ENCODE data around the gene SYNGR4. TPM values are rescaled to one million over a fixed set of nuclear protein-coding genes. Genes with fewer than 3 reads are reported as not detected.
A peak's percentile ranks its signal among the peaks of the same experiment; 100 is the strongest.

The SYNGR4 gene
- polyA plus RNA-seq, 3 donors from 2014 or later: not detected

DNA sequence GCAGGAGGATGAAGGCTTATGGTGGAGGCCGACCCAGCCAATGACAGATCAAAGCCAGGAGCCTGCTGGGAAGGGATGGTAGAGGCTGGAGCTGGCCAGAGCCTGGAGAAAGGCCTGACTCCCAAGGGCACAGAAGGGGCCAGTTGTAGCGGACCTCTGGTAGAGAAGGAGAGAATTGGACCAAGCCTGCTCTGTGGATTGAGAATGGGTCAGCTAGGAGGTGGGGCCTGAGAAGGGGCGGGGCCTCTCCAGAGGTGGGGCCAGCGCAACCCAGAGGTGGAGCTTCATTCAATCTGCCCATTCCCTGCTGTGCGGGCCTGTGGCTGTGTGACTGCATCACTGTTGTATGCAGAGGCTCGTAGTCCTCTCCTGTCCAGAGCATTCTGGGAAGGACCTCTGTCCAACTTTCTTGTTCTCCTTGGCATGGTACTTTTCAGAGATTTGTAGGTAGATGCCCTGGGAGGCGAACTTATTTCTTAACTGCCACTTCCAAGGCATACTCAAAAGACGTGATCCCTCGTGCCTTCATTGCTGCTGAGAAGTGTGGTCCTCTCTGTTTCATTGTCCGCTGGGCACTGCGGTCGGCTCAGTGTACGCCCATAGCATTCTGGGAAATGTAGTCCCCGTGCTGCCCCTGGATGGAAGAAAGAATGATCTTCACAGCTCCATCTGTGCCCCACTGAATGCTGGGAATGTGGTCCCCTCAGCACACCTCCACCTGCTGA is 36.0 kb downstream of the SYNGR4 start:
- Mint-ChIP-seq H3K36me3 (peaks cover 0 to 4% (median 0%) of the 10 kb centered on the region in 3 donors), H3K27me3 (ENCODE audit: low read depth in 3 of 3) (peaks cover 4 to 24% (median 18%) of the 10 kb centered on the region in 3 donors), H3K4me1 (peaks cover 52 to 62% of the 10 kb centered on the region in 2 donors), H3K4me3 (peak overlapping the region; percentile 24 to 59 (median 52)), H3K9me3 (no peaks in the 10 kb centered on the region), H3K27ac (peak overlapping the region in 5 of 6 donors; percentile 23 to 83 (median 51))
- peak; percentile 32 to 41 (median 35) for DNase-seq

DNA sequence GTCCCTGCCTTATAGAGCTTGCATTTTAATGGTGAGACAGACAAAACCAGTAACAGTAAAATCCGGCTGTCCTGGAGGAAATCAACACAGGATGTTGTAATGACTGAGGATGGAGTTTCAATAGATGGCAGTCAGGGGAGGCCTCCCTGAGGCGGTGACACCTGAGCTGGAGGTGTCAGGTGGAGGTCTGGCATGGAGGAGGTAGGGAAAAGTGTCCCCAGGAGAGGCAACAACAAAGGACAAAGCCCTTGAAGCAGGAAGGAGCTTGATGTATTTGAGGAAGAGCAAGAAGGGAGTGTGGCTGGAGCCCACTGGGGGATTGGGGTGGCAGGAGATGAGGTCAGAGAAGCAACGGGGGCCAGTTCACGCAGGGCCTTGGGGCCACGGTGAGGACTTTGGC is 37.1 kb downstream of the SYNGR4 start:
- Mint-ChIP-seq H3K27me3 (ENCODE audit: low read depth in 3 of 3) (peaks cover 4 to 21% (median 15%) of the 10 kb centered on the region in 3 donors), H3K27ac (peak overlapping the region in 1 of 6 donors; percentile 17), H3K4me3 (peak overlapping the region in 2 of 5 donors; percentile 7 to 42), H3K4me1 (peaks cover 50 to 62% of the 10 kb centered on the region in 2 donors), H3K9me3 (peaks cover 0 to 1% (median 0%) of the 10 kb centered on the region in 6 donors), H3K36me3 (peaks cover 0 to 4% (median 0%) of the 10 kb centered on the region in 3 donors)
- no peak for DNase-seq

DNA sequence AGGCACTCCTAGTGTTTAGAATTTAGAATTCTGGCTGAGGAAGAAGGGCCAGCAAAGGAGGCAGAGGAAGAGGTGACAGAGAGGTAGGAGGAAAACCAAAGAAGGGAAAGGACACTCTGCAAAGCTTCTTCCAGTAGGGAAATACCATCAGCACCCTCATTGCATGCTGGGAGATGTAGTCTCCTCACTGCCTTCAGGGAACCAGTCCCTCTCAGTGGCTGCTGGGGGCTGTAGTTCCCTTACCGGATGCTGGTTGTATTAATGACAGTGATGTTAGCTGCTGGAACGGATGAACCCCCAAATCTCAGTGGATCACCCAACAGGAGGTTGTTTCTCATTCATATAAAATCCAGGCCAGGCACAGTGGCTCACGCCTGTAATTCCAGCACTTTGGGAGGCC is 39.4 kb downstream of the SYNGR4 start:
- peak overlapping the region; percentile 21 to 83 (median 66) for H3K27ac Mint-ChIP-seq
- H3K4me3 Mint-ChIP-seq: peak overlapping the region; percentile 55 to 80 (median 57)
- peaks cover 40 to 50% of the 10 kb centered on the region in 2 donors for H3K4me1 Mint-ChIP-seq
- peaks cover 0 to 2% (median 0%) of the 10 kb centered on the region in 6 donors for H3K9me3 Mint-ChIP-seq
- no peaks in the 10 kb centered on the region for H3K36me3 Mint-ChIP-seq
- H3K27me3 Mint-ChIP-seq (ENCODE audit: low read depth in 3 of 3): peaks cover 3 to 18% (median 12%) of the 10 kb centered on the region in 3 donors
- DNase-seq: peak; percentile 48 to 64 (median 62)

DNA sequence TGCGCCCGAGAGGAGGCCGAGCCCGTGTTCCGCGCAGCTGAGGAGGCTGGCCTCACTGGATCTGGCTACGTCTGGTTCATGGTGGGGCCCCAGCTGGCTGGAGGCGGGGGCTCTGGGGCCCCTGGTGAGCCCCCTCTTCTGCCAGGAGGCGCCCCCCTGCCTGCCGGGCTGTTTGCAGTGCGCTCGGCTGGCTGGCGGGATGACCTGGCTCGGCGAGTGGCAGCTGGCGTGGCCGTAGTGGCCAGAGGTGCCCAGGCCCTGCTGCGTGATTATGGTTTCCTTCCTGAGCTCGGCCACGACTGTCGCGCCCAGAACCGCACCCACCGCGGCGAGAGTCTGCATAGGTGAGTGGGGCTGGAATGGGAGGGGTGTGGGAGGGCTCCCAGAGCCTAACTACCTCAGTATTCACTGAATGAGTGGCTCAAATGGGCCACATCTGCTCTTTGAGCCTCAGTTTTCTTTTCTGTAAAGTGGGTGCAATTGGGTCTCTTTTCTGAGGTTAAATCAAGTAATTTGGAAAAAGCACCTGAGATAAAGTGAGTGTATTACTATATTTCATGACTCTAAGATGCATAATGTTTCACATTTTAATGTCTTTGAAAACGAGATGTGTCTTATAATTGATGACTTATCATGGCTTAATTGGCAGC is 41.0 kb downstream of the SYNGR4 start:
- peaks cover 29 to 35% of the 10 kb centered on the region in 2 donors for H3K4me1 Mint-ChIP-seq
- no peak overlapping the region for H3K27ac Mint-ChIP-seq
- H3K9me3 Mint-ChIP-seq: peaks cover 0 to 2% (median 0%) of the 10 kb centered on the region in 6 donors
- DNase-seq: no peak
- H3K27me3 Mint-ChIP-seq (ENCODE audit: low read depth in 3 of 3): peaks cover 3 to 15% (median 10%) of the 10 kb centered on the region in 3 donors
- no peaks in the 10 kb centered on the region for H3K36me3 Mint-ChIP-seq
- H3K4me3 Mint-ChIP-seq: no peak overlapping the region

DNA sequence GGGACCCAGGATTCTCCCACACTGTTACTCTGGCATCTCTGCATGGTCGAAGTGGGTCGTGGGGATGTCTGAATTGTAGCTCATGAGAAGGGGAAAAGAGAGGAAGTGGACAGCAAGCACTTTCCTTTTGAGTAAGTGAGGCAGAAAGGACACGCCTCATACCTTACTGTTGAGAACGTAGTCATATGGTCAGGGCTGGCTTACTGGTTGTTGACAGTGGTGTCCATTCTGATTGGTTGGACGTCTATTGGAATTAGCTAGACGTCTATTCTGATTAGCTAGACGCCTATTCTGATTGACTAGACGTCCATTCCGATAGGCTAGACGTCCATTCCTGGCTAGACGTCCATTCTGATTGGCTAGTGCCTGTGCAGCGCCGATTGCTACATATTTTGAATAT is 41.7 kb downstream of the SYNGR4 start:
- H3K36me3 Mint-ChIP-seq: no peaks in the 10 kb centered on the region
- DNase-seq: no peak
- H3K27ac Mint-ChIP-seq: no peak overlapping the region
- H3K4me3 Mint-ChIP-seq: no peak overlapping the region
- H3K9me3 Mint-ChIP-seq: peaks cover 0 to 2% (median 0%) of the 10 kb centered on the region in 6 donors
- peaks cover 27 to 31% of the 10 kb centered on the region in 2 donors for H3K4me1 Mint-ChIP-seq
- H3K27me3 Mint-ChIP-seq (ENCODE audit: low read depth in 3 of 3): peaks cover 3 to 12% (median 10%) of the 10 kb centered on the region in 3 donors

DNA sequence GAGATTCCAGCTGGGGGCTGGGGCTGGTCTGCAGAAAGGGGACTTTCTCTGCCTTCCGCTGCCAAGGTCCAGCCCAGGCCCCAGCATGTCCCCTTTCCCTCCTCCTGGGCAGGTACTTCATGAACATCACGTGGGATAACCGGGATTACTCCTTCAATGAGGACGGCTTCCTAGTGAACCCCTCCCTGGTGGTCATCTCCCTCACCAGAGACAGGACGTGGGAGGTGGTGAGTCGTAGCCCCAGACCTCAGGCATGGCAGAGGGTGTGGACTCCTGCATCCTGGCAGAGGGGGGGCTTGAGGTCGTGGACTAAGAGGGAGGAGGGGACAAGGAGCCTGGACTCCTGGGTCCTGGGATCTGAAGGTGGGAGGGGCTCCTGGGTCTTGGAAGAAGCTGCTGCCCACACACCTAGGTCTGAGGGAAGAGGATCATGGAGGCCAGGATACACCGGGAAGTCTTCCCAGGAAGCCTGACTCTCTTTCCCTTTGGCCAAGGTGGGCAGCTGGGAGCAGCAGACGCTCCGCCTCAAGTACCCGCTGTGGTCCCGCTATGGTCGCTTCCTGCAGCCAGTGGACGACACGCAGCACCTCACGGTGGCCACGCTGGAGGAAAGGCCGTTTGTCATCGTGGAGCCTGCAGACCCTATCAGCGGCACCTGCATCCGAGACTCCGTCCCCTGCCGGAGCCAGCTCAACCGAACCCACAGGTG is 49.9 kb downstream of the SYNGR4 start:
- Mint-ChIP-seq H3K4me1 (peaks cover 18 to 20% of the 10 kb centered on the region in 2 donors), H3K36me3 (no peaks in the 10 kb centered on the region), H3K27ac (no peak overlapping the region), H3K9me3 (peaks cover 0 to 1% (median 0%) of the 10 kb centered on the region in 6 donors), H3K27me3 (ENCODE audit: low read depth in 3 of 3) (peaks cover 4 to 14% (median 5%) of the 10 kb centered on the region in 3 donors), H3K4me3 (peak overlapping the region; percentile 35 to 81 (median 74))
- no peak for DNase-seq

DNA sequence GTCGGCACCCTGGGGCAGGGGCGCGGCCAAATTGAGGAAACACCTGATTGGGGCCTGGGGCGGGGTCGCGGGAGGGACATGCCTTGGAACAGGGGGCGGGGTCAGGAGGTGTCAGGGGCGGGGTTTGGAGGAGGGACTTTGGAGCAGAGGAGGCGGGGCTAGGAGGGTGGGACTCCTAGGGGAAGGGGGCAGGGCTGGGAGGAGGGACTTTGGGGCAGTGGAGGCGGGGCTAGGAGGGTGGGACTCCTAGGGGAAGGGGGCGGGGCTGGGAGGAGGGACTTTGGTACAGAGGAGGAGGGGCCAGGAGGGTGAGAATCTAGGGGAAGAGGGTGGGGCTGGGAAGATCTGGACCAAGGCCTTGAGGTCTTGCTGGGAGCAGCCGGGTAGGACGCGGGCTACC is 51.2 kb downstream of the SYNGR4 start:
- no peaks in the 10 kb centered on the region for H3K36me3 Mint-ChIP-seq
- DNase-seq: peak; percentile 58 to 65 (median 62)
- no peak overlapping the region for H3K27ac Mint-ChIP-seq
- H3K4me1 Mint-ChIP-seq: peaks cover 22 to 24% of the 10 kb centered on the region in 2 donors
- peaks cover 4 to 14% (median 8%) of the 10 kb centered on the region in 3 donors for H3K27me3 Mint-ChIP-seq (ENCODE audit: low read depth in 3 of 3)
- H3K9me3 Mint-ChIP-seq: peaks cover 0 to 1% (median 0%) of the 10 kb centered on the region in 6 donors
- peak overlapping the region in 4 of 5 donors; percentile 21 to 81 (median 63) for H3K4me3 Mint-ChIP-seq

DNA sequence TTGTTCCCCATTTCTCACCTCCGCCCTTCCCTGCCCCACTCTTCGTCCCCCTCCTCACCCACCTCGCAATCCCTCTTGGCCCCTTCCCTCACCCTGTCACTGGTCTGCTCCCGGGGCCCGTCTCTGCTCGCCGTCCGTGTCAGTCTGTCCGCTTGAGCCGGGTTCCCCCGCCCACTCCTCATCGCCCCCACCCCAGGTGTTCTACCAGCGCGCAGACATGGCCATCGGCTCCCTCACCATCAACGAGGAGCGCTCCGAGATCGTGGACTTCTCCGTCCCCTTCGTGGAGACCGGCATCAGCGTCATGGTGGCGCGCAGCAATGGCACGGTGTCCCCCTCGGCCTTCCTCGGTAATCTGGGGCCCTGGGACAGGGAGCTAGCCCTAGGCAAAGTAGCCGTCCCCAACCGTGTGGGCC is 51.6 kb downstream of the SYNGR4 start:
- H3K4me3 Mint-ChIP-seq: peak overlapping the region in 3 of 5 donors; percentile 3 to 57 (median 48)
- DNase-seq: no peak
- H3K9me3 Mint-ChIP-seq: peaks cover 0 to 1% (median 0%) of the 10 kb centered on the region in 6 donors
- no peak overlapping the region for H3K27ac Mint-ChIP-seq
- peaks cover 22 to 24% of the 10 kb centered on the region in 2 donors for H3K4me1 Mint-ChIP-seq
- H3K36me3 Mint-ChIP-seq: no peaks in the 10 kb centered on the region
- peaks cover 4 to 14% (median 8%) of the 10 kb centered on the region in 3 donors for H3K27me3 Mint-ChIP-seq (ENCODE audit: low read depth in 3 of 3)

DNA sequence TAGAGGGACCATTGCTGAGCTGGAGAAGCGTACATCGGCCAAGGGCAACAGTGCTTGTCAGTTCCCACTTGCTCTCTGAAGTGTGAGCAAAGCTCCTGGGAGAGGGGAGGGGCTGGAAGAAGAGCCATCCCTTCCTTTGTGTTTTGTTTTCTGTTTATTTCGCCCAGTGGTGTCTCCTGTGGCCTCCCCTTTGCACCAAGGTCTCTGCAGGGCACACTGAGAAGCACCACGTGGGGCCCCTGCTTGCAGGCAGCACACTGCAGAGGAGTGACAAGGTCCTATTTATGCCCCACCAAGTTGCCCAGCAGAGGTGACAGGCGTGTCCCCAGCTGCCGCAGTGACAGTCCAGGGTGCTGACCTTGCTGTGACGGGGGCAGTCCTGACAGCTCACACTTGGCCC is 53.3 kb downstream of the SYNGR4 start:
- no peaks in the 10 kb centered on the region for H3K36me3 Mint-ChIP-seq
- H3K27me3 Mint-ChIP-seq (ENCODE audit: low read depth in 3 of 3): peaks cover 6 to 16% (median 12%) of the 10 kb centered on the region in 3 donors
- peak overlapping the region in 1 of 6 donors; percentile 49 for H3K27ac Mint-ChIP-seq

DNA sequence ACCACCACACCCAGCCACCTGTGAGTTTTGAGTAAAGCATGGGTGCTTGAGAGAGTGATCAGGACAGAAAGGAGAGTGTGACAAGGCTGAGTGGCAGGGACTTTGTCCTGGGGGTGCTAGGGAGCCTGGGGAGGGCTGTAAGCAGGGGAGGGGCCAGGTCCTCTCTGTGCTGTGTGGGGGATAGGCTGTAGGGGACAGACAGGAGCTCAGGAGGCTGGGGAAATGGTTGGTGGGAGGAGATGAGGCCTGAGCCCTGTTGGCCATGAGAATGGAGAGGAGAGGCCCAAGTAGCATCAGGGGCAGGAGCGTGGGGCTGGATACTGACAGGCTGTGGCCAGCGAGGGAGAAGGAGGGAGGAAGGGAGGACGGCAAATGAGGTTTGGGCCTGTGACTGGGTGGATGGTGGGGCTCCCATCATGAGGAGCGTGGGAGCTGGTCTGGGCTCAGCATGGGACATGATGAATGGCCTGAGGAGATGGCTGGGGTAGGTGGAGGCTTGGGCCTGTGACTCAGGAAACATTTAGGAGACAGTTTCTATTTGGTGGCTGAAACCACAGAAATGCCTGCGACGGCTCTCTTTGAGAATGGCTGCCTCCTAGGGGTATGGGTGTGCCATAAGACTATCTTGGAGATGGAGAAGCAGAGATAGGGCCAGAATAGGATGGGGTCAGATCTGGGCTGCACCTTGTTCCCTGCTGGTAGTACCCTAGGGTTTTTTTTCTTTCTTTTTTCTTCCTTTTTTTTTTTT is 54.3 kb downstream of the SYNGR4 start:
- peak overlapping the region; percentile 80 to 90 (median 87) for H3K4me3 Mint-ChIP-seq
- peaks cover 0 to 1% (median 0%) of the 10 kb centered on the region in 6 donors for H3K9me3 Mint-ChIP-seq
- no peaks in the 10 kb centered on the region for H3K36me3 Mint-ChIP-seq
- DNase-seq: peak in 1 of 3 donors; percentile 27
- peaks cover 22 to 24% of the 10 kb centered on the region in 2 donors for H3K4me1 Mint-ChIP-seq
- peaks cover 6 to 16% (median 12%) of the 10 kb centered on the region in 3 donors for H3K27me3 Mint-ChIP-seq (ENCODE audit: low read depth in 3 of 3)
- H3K27ac Mint-ChIP-seq: peak overlapping the region; percentile 68 to 91 (median 87)

More for the DNA sequence above, 53.3 kb downstream of the SYNGR4 start:
- DNase-seq: no peak
- no peak overlapping the region for H3K4me3 Mint-ChIP-seq
- peaks cover 22 to 24% of the 10 kb centered on the region in 2 donors for H3K4me1 Mint-ChIP-seq
- H3K9me3 Mint-ChIP-seq: peaks cover 0 to 1% (median 0%) of the 10 kb centered on the region in 6 donors

DNA sequence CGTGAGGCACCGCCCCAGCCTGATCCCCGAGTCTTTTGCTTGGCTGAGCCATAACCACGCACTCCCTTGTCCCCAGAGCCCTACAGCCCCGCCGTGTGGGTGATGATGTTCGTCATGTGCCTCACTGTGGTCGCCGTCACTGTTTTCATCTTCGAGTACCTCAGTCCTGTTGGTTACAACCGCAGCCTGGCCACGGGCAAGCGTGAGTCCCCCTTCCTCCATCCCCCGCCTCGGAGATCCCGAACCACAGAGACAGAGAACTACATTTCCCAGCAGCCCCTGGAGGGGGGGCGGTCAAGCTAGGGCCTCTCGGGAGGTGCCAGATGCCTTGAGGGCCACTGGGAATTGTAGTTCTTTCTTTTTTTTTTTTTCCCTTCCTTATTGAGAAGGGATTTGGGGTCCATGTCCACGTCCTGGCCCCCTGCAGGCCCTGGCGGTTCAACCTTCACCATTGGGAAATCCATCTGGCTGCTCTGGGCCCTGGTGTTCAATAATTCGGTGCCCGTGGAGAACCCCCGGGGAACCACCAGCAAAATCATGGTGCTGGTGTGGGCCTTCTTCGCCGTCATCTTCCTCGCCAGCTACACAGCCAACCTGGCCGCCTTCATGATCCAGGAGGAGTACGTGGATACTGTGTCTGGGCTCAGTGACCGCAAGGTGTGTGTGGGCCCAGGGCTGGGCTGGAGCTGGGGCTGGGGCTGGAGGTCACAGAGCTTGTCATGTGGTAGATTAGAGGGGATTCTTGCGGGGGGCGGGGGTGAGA is 55.2 kb downstream of the SYNGR4 start:
- Mint-ChIP-seq H3K4me1 (peaks cover 22 to 24% of the 10 kb centered on the region in 2 donors), H3K36me3 (no peaks in the 10 kb centered on the region), H3K9me3 (peaks cover 0 to 1% (median 0%) of the 10 kb centered on the region in 6 donors), H3K4me3 (peak overlapping the region; percentile 80 to 90 (median 87)), H3K27ac (peak overlapping the region; percentile 68 to 91 (median 87)), H3K27me3 (ENCODE audit: low read depth in 3 of 3) (peaks cover 6 to 16% (median 13%) of the 10 kb centered on the region in 3 donors)
- DNase-seq: peak; percentile 77 to 81 (median 81)

DNA sequence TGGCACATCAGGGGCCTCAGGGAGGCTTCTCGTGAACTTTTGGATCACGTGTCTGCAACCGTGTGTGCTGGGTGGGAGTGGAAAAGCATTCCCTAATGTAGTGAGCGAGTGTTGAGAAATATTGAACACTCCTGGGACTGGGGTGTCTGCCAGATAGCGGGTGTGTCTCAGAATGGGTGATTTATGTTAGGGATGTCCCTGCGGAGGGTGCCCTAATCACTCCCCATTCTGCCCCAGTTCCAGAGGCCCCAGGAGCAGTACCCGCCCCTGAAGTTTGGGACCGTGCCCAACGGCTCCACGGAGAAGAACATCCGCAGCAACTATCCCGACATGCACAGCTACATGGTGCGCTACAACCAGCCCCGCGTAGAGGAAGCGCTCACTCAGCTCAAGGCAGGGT is 57.4 kb downstream of the SYNGR4 start:
- Mint-ChIP-seq H3K27ac (no peak overlapping the region), H3K27me3 (ENCODE audit: low read depth in 3 of 3) (peaks cover 6 to 14% (median 13%) of the 10 kb centered on the region in 3 donors), H3K4me1 (peaks cover 9 to 16% of the 10 kb centered on the region in 2 donors), H3K9me3 (peaks cover 0 to 1% (median 0%) of the 10 kb centered on the region in 6 donors), H3K36me3 (no peaks in the 10 kb centered on the region), H3K4me3 (no peak overlapping the region)
- DNase-seq: no peak
